K562 (cell line): ENCODE measurements around the gene SLTM. TPM values are rescaled to one million over a fixed set of nuclear protein-coding genes. Genes with fewer than 3 reads are reported as not detected.

ENCODE experiments used
- ATAC-seq: fragments of 200-7000 bp; cut with Tn5 transposase; 3 replicates; pipeline ENCODE4 v1.9.1; 2020; ENCODE audit warnings: moderate library complexity
- BruUV-seq: library from RNA; stranded (reverse); fragments of 400-500 nt; replicated peaks from 2 replicates; lab custom pipeline; 2021; lab: Mats Ljungman, UMichigan
- CTCF ChIA-PET: fragments of 300-600 bp; formaldehyde crosslinking; extraction: SDS; loops from one replicate; lab custom pipeline; 2021; ENCODE audit warnings: low intra/inter-chr PET ratio; lab: Yijun Ruan, JAX
- POLR2A ChIA-PET: fragments of 300-600, 350-650 bp; sonication (Branson Sonifier 250); formaldehyde crosslinking; extraction: SDS; loops from one replicate; lab custom pipeline; 2021; ENCODE audit warnings: antibody characterized with exemption, inconsistent platforms; lab: Yijun Ruan, JAX
- DNase-seq, 4 experiments: peaks; one replicate each; pipeline versions ENCODE4 v3.0.0 to v3.0.0-alpha.2; 2011 to 2018; ENCODE audit warnings: low spot score in 3 of 4, mixed read lengths in 3 of 4; ENCODE audit errors: extremely low read depth in 1 of 4
- FAIRE-seq: peaks from 2 replicates; lab custom pipeline; 2011; peaks lifted over from hg19 to GRCh38; lab: Jason Lieb, UNC
- H2AFZ ChIP-seq: 2 replicates; pipeline ENCODE4 v1.6.0; 2011; ENCODE audit warnings: low read depth, low read length, control low read depth, inconsistent platforms
- H3K27ac ChIP-seq: fragments of 200-600 bp; 3 replicates; pipeline ENCODE4 v1.8.0; 2011; ENCODE audit warnings: low read depth, mild to moderate bottlenecking, control low read depth, inconsistent platforms, low read length, moderate library complexity, mixed read lengths; ENCODE audit errors: extremely low read depth
- H3K27me3 ChIP-seq, 2 experiments: fragments of 300-600 bp in 1 of 2; 2 replicates in 1 of 2; 3 replicates in 1 of 2; pipeline versions ENCODE4 v1.6.0 to v1.8.0; 2011; ENCODE audit warnings: inconsistent platforms in 2 of 2, low read length in 2 of 2, mild to moderate bottlenecking in 1 of 2, mixed read lengths in 1 of 2, moderate library complexity in 1 of 2; ENCODE audit not compliant: control insufficient read depth in 2 of 2, insufficient read depth in 2 of 2
- H3K36me3 ChIP-seq: fragments of 300-600 bp; 3 replicates; pipeline ENCODE4 v1.8.0; 2011; ENCODE audit warnings: mild to moderate bottlenecking, low read length, inconsistent platforms; ENCODE audit not compliant: control insufficient read depth, insufficient read depth
- H3K4me1 ChIP-seq, 2 experiments: fragments of 200-600 bp in 1 of 2; replicated peaks in 1 of 2; 2 replicates in 1 of 2; 3 replicates in 1 of 2; pipeline versions ENCODE4 v1.5.1 to v1.8.0; 2011; ENCODE audit warnings: inconsistent platforms in 2 of 2, low read length in 2 of 2, mild to moderate bottlenecking in 1 of 2, mixed read lengths in 1 of 2, moderate library complexity in 1 of 2; ENCODE audit not compliant: control insufficient read depth in 2 of 2, insufficient read depth in 2 of 2
- H3K4me2 ChIP-seq: 2 replicates; pipeline ENCODE4 v1.6.1; 2011; ENCODE audit warnings: low read length, control low read depth, inconsistent platforms, mixed read lengths; ENCODE audit not compliant: insufficient read depth
- H3K4me3 ChIP-seq: fragments of 200-600 bp; sonication (generic), shearing (Covaris generic); 2 replicates; pipeline ENCODE4 v1.5.1; 2016; ENCODE audit warnings: control low read depth, inconsistent platforms
- H3K79me2 ChIP-seq: fragments of 200-600 bp; 3 replicates; pipeline ENCODE4 v1.8.0; 2011; ENCODE audit warnings: low read length, inconsistent platforms; ENCODE audit not compliant: control insufficient read depth, insufficient read depth
- H3K9ac ChIP-seq, 2 experiments: 2 replicates each; pipeline versions ENCODE4 v1.6.0 to v1.6.1; 2011; ENCODE audit warnings: low read depth in 2 of 2, low read length in 2 of 2, control low read depth in 1 of 2, inconsistent platforms in 1 of 2, mild to moderate bottlenecking in 1 of 2, mixed read lengths in 1 of 2; ENCODE audit not compliant: insufficient read depth in 1 of 2
- H3K9me1 ChIP-seq: one replicate; pipeline ENCODE4 v1.6.0; 2011; ENCODE audit warnings: inconsistent platforms, mild to moderate bottlenecking, low read length, moderate library complexity; ENCODE audit not compliant: control insufficient read depth, insufficient read depth
- H3K9me3 ChIP-seq: replicated peaks from 2 replicates; pipeline ENCODE4 v1.5.1; 2011; ENCODE audit warnings: low read depth, low read length, inconsistent platforms; ENCODE audit not compliant: control insufficient read depth, insufficient read depth
- H4K20me1 ChIP-seq: replicated peaks from 2 replicates; pipeline ENCODE4 v1.6.1; 2011; ENCODE audit warnings: low read length, inconsistent platforms, mixed read lengths; ENCODE audit not compliant: control insufficient read depth, insufficient read depth
- CBX5 ChIP-seq: IDR thresholded peaks from 2 replicates; pipeline ENCODE4 v1.6.1; 2014; ENCODE audit warnings: low read depth, borderline replicate concordance
- CEBPB ChIP-seq: fragments of 450-650 bp; IDR thresholded peaks from 2 replicates; pipeline ENCODE4 v1.6.1; 2016; ENCODE audit warnings: missing genetic modification characterization, missing compliant biosample characterization
- ESRRA ChIP-seq: fragments of 450-650 bp; IDR thresholded peaks from 2 replicates; pipeline ENCODE4 v1.6.1; 2014; ENCODE audit warnings: low read depth, mild to moderate bottlenecking, moderate library complexity, borderline replicate concordance
- HOXB6 ChIP-seq: fragments of 250-450 bp; sonication (Bioruptor Pico); IDR thresholded peaks from 2 replicates; pipeline ENCODE4 v1.5.1; 2022; ENCODE audit warnings: mild to moderate bottlenecking, borderline replicate concordance
- KLF1 ChIP-seq: fragments of 450-650 bp; IDR thresholded peaks from 2 replicates; pipeline ENCODE4 v1.6.1; 2016; ENCODE audit warnings: missing genetic modification characterization, missing compliant biosample characterization
- MTF1 ChIP-seq: fragments of 250-450 bp; sonication (Bioruptor Pico); IDR thresholded peaks from 2 replicates; pipeline ENCODE4 v1.9.0; 2021; ENCODE audit warnings: moderate library complexity, mild to moderate bottlenecking, inconsistent platforms, borderline replicate concordance
- SMAD2 ChIP-seq: fragments of 150-350 bp; IDR thresholded peaks from 2 replicates; pipeline ENCODE4 v1.6.1; 2014; ENCODE audit warnings: low read depth, mild to moderate bottlenecking, low read length
- SUPT5H ChIP-seq: fragments of 450-650 bp; IDR thresholded peaks from 2 replicates; pipeline ENCODE4 v1.6.1; 2016
- YY1 ChIP-seq, 3 experiments: IDR thresholded peaks; 2 replicates each; pipeline ENCODE4 v1.6.1; 2011; ENCODE audit warnings: low read length in 2 of 3, mild to moderate bottlenecking in 2 of 3, moderate library complexity in 2 of 3, borderline replicate concordance in 1 of 3, control low read depth in 1 of 3, low read depth in 1 of 3; ENCODE audit not compliant: insufficient read depth in 3 of 3, insufficient replicate concordance in 2 of 3, control insufficient read depth in 1 of 3, insufficient read length in 1 of 3; ENCODE audit errors: extremely low read depth in 1 of 3
- ZFP91 ChIP-seq: sonication (generic); formaldehyde crosslinking; IDR thresholded peaks from 2 replicates; pipeline ENCODE4 v1.8.0; 2022; ENCODE audit warnings: mild to moderate bottlenecking, missing genetic modification reagents
- ZNF282 ChIP-seq: sonication (generic); formaldehyde crosslinking; IDR thresholded peaks from 2 replicates; pipeline ENCODE4 v1.8.1; 2023; ENCODE audit warnings: missing genetic modification reagents
- WGBS: fragments of 100-300 bp; shearing (Covaris generic); methylation state at CpG from one replicate; pipeline ENCODE4 v1.1.6; 2016; ENCODE audit warnings: low coverage, mixed read lengths; ENCODE audit not compliant: insufficient coverage; ENCODE audit errors: missing lambda C conversion rate; 5-methylcytosine and 5-hydroxymethylcytosine counted together
- in situ Hi-C: fragments of 300-500 bp; cut with MboI; formaldehyde crosslinking; loops from 4 replicates; pipeline ENCODE4 v1.15.0; 2018; ENCODE audit warnings: inconsistent platforms, mixed read lengths
- intact Hi-C: fragments of 100-400 bp; cut with micrococcal nuclease; formaldehyde crosslinking; loops from 2 replicates; pipeline ENCODE4 v1.14.2; 2022
- polyA plus RNA-seq, 8 experiments: library from polyadenylated mRNA; depleted of rRNA in 4 of 8; stranded (reverse) in 5 of 8; unstranded in 3 of 8; fragments of >200 nt; fragmentation: Nextera tagmentation in 2 of 8; fragmentation: Illumina TruSeq in 1 of 8; extraction: Ambion mirVana in 2 of 8; extraction: Trizol in 1 of 8; gene quantifications; 2 replicates each; pipeline versions ENCODE4 v1.2.1 to v1.2.3, GENCODE V29; 2011 to 2014; ENCODE audit warnings: inconsistent platforms in 1 of 8, missing spikeins in 1 of 8
- total RNA-seq, 7 experiments: library from RNA; depleted of rRNA in 6 of 7; stranded (reverse); fragments of >200 nt in 6 of 7; fragmentation: Illumina TruSeq in 2 of 7; extraction: Trizol in 2 of 7; gene quantifications; 2 replicates each; pipeline versions ENCODE4 v1.2.1 to v1.2.3, GENCODE V29; 2011 to 2021; ENCODE audit warnings: low replicate concordance in 1 of 7
- TF ChIP-seq, protein P1 (sequence below), 2 experiments: fragments of 450-650 bp in 1 of 2; sonication (generic) in 1 of 2; formaldehyde crosslinking; conservative IDR thresholded peaks; 2 replicates each; pipeline versions ENCODE4 v1.4.0 to v1.8.1; 2020 to 2022; ENCODE audit warnings: mild to moderate bottlenecking in 1 of 2, missing genetic modification reagents in 1 of 2
- TF ChIP-seq, protein P2 (sequence below): sonication (generic); formaldehyde crosslinking; IDR thresholded peaks from 2 replicates; pipeline ENCODE4 v1.8.1; 2022; ENCODE audit warnings: missing genetic modification reagents

The SLTM gene
- total and polyA plus RNA-seq, 9 of the 15 experiments (the other 6 are each of a cell fraction or from before 2014, with no cell fraction given), result 39.5 to 163 (median 102) TPM

DNA sequence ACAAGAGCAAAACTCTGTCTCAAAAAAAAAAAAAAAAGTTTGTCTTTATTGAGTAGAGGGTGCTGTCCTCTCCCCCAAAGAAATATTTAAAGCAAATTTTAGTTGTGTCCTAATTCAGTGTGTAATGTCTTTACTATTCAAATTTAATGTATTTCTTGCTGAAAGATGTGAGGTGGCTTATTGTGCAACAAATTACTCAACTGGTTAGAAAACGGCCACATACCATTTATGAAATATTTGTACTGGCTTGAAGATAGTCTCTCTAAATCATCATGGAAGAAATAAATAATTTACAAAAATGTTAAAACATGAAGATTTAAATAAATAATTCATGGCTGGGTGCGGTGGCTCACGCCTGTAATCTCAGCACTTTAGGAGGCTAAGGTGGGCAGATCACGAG is 63.0 kb downstream of the SLTM start:
- Histone ChIP-seq H3K27me3 (no peaks in the 10 kb centered on the region), H3K9ac (no peak overlapping the region), H4K20me1 (no peaks in the 10 kb centered on the region), H3K4me2 (no peak overlapping the region), H3K36me3 (no peaks in the 10 kb centered on the region), H2AFZ (no peak overlapping the region), H3K79me2 (no peaks in the 10 kb centered on the region), H3K9me3 (no peaks in the 10 kb centered on the region), H3K4me1 (peaks cover 0 to 12% of the 10 kb centered on the region in 2 experiments; a peak in 2 of 5 replicates), H3K4me3 (no peak overlapping the region), H3K9me1 (no peaks in the 10 kb centered on the region), H3K27ac (no peak overlapping the region)
- ChIA-PET POLR2A (no interaction called here), CTCF (no interaction called here)
- no TSS peak for BruUV-seq
- intact Hi-C loops, result no loop called here
- no peak for FAIRE-seq
- ATAC-seq, result no peak
- 70% methylated on average over 4 of the region's 4 CpGs for WGBS
- no peak for DNase-seq
- in situ Hi-C loops, result no loop called here
- TF ChIP-seq SUPT5H, result no peak
- no peak for TF ChIP-seq YY1 (IDR thresholded peaks at IDR 0.05; ENCODE audit: borderline replicate concordance in 1 of 3, control insufficient read depth in 1 of 3, extremely low read depth in 1 of 3, insufficient read depth in 3 of 3, insufficient read length in 1 of 3, insufficient replicate concordance in 2 of 3, low read depth in 1 of 3, low read length in 2 of 3)
- TF ChIP-seq CEBPB (tag), result peak; percentile 45; the same call in 1 of the 2 replicates
- TF ChIP-seq, all 486 proteins: peak for 1

DNA sequence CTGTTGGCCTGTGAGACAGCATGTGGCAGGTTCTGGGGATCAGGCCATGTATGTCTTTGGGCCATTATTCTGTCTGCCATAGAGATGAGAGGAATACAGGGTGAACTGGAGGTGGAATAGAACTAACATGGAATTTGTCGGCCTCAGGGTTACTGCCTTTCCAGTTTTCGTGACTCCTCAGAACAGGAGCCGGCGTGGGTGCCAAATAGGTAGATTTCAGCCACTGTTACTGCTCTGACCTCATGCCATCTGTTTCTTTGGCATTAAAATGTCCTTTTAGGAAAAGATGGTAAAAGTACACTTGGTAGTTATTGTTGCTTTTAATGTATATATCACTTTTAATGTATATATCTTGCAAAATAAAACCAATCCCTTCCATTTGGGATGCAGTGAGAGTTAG is 65.6 kb downstream of the SLTM start:
- WGBS, result 93% methylated on average over 4 of the region's 4 CpGs
- Histone ChIP-seq H3K9me1 (no peaks in the 10 kb centered on the region), H3K9me3 (no peaks in the 10 kb centered on the region), H3K36me3 (no peaks in the 10 kb centered on the region), H4K20me1 (no peaks in the 10 kb centered on the region), H3K4me1 (peaks cover 0 to 20% of the 10 kb centered on the region in 2 experiments; a peak in 2 of 5 replicates), H3K9ac (no peak overlapping the region; a peak in 1 of 4 replicates), H3K27me3 (no peaks in the 10 kb centered on the region), H2AFZ (peak overlapping the region; percentile 56), H3K4me2 (no peak overlapping the region), H3K4me3 (no peak overlapping the region), H3K79me2 (no peaks in the 10 kb centered on the region), H3K27ac (no peak overlapping the region)
- BruUV-seq, result no TSS peak
- intact Hi-C loops, result no loop called here
- no peak for FAIRE-seq
- ATAC-seq, result no peak
- DNase-seq, result no peak
- ChIA-PET CTCF (no interaction called here), POLR2A (no interaction called here)
- in situ Hi-C loops, result no loop called here
- TF ChIP-seq KLF1 (no peak), MTF1 (CRISPR knock-in tag) (no peak), ZFP91 (CRISPR knock-in tag) (no peak), CBX5 (no peak), ZNF282 (no peak), SMAD2 (no peak), ESRRA (no peak), HOXB6 (CRISPR knock-in tag) (no peak)
- TF ChIP-seq, protein P1, sequence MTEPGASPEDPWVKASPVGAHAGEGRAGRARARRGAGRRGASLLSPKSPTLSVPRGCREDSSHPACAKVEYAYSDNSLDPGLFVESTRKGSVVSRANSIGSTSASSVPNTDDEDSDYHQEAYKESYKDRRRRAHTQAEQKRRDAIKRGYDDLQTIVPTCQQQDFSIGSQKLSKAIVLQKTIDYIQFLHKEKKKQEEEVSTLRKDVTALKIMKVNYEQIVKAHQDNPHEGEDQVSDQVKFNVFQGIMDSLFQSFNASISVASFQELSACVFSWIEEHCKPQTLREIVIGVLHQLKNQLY (CRISPR knock-in tag; conservative IDR thresholded peaks at IDR 0.05), result no peak
- TF ChIP-seq, protein P2, sequence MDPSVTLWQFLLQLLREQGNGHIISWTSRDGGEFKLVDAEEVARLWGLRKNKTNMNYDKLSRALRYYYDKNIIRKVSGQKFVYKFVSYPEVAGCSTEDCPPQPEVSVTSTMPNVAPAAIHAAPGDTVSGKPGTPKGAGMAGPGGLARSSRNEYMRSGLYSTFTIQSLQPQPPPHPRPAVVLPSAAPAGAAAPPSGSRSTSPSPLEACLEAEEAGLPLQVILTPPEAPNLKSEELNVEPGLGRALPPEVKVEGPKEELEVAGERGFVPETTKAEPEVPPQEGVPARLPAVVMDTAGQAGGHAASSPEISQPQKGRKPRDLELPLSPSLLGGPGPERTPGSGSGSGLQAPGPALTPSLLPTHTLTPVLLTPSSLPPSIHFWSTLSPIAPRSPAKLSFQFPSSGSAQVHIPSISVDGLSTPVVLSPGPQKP (CRISPR knock-in tag), result no peak
